CD4-positive, alpha-beta T cell treated with Interferon gamma for 1 hour (primary cell): Measurements from ENCODE around the gene RTN4RL1.
"Not testable (repeated sequence)": the region's sequence is repeated elsewhere in the genome, so short reads cannot be mapped to it uniquely, and the experiment has no call there.

Experiments used
- DNase-seq: peaks from one replicate; pipeline ENCODE4 v3.0.0-alpha.2; 2020

RTN4RL1 gene

GRCh38 chr17:2023692-2024571 lies 1.2 kb downstream of the RTN4RL1 start:
- peak; percentile 68 for DNase-seq

DNA sequence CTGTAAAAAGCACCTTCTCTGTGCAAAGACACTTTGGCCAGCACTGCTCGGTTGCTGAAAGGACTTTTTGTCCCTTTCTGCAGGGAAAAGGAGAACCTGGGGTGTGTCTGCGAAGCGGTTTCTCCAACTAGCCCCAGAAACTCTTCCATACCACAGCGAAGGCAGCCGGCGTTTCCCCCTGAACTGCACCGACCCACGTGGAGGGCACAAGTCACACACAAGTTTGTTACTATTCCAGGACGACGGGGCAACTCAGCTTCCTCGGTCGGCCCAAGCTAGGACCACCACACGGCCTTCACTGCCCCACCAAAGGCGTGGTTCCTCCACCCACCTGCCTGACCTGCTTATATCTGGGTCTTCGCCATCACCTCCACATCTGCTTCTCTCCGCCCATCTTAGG lies 1.9 kb downstream of the RTN4RL1 start:
- DNase-seq, result no peak

DNA sequence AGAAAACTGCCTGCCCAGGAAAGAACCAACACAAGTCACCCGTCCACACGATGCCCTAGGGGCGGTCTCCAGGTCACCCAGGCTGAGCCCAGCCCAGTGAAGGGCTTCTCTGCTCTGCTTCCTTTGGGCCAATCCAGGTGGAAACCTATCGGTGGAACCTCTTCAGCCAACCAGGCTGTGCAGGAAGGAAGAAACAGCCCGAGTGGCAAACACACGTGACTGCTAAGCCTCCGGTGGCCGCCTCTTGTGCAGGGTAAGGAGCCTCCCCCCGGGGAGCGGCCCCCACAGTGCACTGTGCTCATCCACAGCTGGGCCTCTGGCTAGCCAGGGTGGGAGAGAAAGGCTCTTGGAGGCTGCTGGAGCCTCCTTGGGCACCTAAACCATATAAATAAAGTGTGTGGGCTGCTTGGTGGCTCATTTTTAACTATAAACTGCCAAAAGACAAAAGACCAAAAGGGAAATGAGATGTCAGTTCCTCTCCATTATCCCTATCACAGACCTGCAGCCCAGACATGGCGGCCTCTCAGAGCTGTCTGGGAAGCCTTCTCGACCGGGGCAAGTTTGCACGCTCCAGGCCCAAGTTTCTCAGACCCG lies 2.4 kb downstream of the RTN4RL1 start:
- no peak for DNase-seq

DNA sequence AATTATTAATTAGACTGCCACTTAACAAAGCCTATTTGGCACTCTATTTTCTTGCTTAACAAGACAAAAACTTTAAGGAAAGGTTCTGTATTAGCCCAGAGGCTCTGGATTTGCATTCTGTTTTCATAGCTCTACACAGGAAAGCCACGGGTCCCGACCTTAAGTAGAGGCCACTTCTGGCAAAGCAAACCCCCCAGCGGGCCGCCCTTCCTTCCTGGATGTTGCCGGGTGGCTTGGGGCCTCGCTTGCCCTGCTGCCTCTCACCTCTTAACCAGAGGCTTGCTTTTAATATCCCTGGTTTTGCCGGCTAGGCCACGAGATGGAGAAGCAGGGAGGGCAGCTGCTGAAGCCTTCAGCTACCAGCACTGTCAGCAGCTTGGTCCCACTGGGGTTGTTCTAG lies 4.4 kb downstream of the RTN4RL1 start:
- DNase-seq, result no peak

- no peak for DNase-seq
These were observed 5.4 kb downstream of the RTN4RL1 start for GRCh38 chr17:2019723-2020122.

- DNase-seq, result no peak
These were observed 6.2 kb downstream of the RTN4RL1 start for GRCh38 chr17:2018716-2019510.

GRCh38 chr17:2017274-2017941 lies 7.7 kb downstream of the RTN4RL1 start:
- no peak for DNase-seq

GRCh38 chr17:2016494-2016893 lies 8.6 kb downstream of the RTN4RL1 start:
- DNase-seq, result no peak

GRCh38 chr17:2015314-2015713 lies 9.8 kb downstream of the RTN4RL1 start:
- DNase-seq, result no peak

DNA sequence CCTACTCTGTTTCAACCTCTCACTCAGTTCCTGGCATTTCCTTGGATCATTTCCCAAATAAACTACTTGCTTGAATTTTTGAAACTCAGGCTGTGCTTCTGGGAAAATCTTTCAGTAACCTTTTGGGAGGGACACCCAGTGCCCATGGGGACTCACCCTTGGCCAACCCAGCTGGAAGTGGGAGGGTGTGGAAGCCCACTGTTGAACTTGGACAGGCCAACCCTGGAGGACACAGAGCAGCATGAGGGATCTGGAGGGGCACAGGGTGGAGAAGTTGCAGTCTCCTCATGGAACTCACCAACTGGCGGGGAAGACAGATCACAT lies 11.2 kb downstream of the RTN4RL1 start:
- DNase-seq, result no peak

DNA sequence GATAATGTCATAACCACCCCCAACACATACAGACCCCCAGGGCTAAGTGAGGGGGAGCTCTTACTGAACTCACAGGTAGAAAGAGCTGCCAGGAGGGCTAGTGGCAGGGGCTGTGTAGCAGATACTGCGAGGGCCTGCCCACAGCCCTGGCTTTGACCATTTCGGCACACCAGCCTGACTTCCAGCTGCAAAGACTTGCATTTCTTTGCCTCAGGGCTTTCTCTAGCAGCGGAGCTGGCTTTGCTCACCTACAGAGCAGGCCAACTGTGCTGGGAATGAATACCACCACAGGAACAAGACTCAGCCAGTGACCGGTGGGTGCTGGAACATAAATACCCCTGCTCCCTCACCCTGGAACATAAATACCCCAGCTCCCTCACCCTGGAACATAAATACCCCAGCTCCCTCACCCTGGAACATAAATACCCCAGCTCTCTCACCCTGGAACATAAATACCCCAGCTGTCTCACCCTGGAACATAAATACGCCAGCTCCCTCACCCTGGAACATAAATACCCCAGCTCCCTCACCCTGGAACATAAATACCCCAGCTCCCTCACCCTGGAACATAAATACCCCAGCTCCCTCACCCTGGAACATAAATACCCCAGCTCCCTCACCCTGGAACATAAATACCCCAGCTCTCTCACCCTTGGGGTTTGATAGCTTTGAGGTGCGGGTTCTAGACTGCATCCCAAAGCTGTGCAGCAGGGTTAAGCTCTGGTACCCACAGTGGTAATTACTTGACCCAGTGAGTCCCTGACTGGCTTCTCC lies 11.7 kb downstream of the RTN4RL1 start:
- DNase-seq, result not testable (repeated sequence)

- no peak for DNase-seq
These were observed 12.6 kb downstream of the RTN4RL1 start for GRCh38 chr17:2012499-2012898.

- DNase-seq, result no peak
These were observed 13.4 kb downstream of the RTN4RL1 start for GRCh38 chr17:2011411-2012371.

DNA sequence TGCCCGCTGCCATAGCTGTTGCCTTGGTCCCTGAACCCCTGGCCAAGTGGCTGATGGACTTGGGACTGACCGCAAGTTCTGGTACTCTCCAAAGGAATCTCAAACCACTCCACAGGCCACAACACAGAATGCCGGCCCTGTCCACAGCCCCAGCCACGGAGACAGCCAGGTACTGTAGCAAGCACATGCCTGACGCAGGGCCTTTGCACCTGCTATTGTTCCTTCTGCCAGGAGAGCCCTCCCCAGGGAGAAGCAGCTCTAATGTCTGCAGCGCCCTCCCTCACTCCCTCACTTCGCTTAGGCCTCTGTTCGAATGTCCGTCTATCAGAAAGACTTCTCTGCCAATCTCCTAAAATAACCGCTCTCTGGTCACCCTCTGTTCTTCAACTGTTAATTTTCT lies 15.4 kb downstream of the RTN4RL1 start:
- no peak for DNase-seq

DNA sequence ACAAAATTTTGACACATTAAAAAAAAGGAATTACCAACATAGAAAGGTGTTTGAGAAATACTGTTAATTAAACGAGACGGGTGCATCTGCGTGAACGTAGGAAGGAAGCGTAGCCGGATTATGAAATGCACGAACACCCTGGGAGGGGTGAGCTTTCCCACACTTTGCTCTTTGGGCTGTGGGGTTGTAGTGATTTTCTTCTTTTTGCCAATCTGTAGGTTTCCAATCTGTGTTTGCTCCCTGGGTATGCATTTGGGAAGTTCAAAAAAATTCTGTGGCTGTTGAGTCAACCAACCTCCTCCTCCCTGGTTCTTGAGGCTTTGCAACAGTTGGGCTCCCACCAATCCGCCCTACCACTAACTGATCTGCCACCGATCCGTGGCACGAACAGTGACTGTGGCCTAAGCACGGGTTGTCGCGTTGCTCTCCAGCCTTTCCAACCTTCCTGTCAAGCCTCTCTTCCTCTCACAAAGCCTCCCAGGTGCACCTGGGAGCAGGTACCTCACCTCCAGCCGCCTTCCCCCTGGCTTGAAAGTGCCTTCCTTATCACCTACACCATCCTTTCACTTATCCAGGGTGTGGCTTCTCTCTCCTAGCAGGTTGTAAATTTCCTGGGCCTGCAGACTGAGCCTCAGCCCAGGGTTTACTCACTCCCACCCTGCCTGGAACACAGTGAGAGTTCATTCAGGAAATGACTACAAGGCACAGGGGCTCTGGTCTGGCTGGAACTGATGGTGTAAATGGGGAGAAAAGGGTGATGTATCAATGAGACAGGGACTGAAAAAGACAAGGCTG lies 16.6 kb downstream of the RTN4RL1 start:
- no peak for DNase-seq

DNA sequence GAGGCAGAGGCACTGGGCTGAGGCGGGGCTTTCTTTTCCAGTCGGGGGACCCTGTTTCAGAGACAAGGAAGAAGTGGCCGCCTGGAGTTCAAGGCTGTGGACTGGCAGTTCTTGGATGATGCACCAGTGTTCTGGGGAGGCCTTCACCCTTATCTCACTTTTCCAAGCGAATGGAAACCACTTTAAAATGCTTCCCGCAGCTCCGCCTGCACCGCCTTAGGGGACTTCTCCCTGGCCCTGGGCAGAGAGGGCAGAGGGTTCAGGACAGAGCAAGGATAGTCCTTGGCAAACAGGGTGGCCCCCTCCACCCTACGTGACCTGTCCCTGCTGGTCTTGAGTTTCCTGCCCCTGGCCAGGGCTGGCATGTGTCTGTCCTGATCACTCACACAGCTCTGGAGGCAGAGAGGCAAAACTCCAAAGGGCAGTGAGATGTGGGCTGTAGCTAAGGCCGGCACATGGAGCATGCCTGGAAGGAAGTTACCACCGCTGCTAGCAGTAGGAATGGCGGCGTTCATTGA lies 20.6 kb downstream of the RTN4RL1 start:
- DNase-seq, result no peak

- no peak for DNase-seq
These were observed 21.6 kb downstream of the RTN4RL1 start for GRCh38 chr17:2003525-2003924.

GRCh38 chr17:2002767-2003329 lies 22.3 kb downstream of the RTN4RL1 start:
- DNase-seq, result no peak

- DNase-seq, result no peak
These were observed 25.4 kb downstream of the RTN4RL1 start for GRCh38 chr17:1999557-2000251.
